Measurements from ENCODE around the gene ADIPOR2. TPM values are rescaled to one million over a fixed set of nuclear protein-coding genes. Genes with fewer than 3 reads are reported as not detected.
"Not testable (repeated sequence)": the region's sequence is repeated elsewhere in the genome, so short reads cannot be mapped to it uniquely, and the experiment has no call there.

ADIPOR2 gene
- total and polyA plus RNA-seq, 5 donors from 2014 or later, result 1.8 to 26.3 (median 2.6) TPM

GRCh38 chr12:1710870-1711269 lies 20.0 kb downstream of the ADIPOR2 start:
- H3K27me3 Mint-ChIP-seq; H3K9me3 ChIP-seq (ENCODE audit: control insufficient read depth in 2 of 2, low read length in 2 of 2); H3K36me3 ChIP-seq (ENCODE audit: control insufficient read depth, insufficient read depth, low read length); H3K9me3 Mint-ChIP-seq; H3K27me3 ChIP-seq (ENCODE audit: control insufficient read depth, insufficient read depth, low read length); DNase-seq; H3K27ac ChIP-seq (ENCODE audit: insufficient read depth, low read length, poor library complexity, severe bottlenecking); H3K4me3 ChIP-seq (ENCODE audit: low read depth, low read length); ATAC-seq (ENCODE audit: low read depth in 2 of 2): not testable (repeated sequence)
- Mint-ChIP-seq H3K27ac (peak overlapping the region in 1 of 3 donors; percentile 73), H3K4me1 (peaks cover 29 to 80% (median 38%) of the 10 kb centered on the region in 4 donors), H3K4me3 (peak overlapping the region in 2 of 4 donors; percentile 33 to 74), H3K36me3 (peaks cover 22% of the 10 kb centered on the region)
- peaks cover 13% of the 10 kb centered on the region for H3K4me1 ChIP-seq (ENCODE audit: control insufficient read depth, insufficient read depth, low read length, poor library complexity, severe bottlenecking)

- H3K27me3 Mint-ChIP-seq; H3K4me1 ChIP-seq (ENCODE audit: control insufficient read depth, insufficient read depth, low read length, poor library complexity, severe bottlenecking); H3K27me3 ChIP-seq (ENCODE audit: control insufficient read depth, insufficient read depth, low read length); DNase-seq; H3K4me3 ChIP-seq (ENCODE audit: low read depth, low read length); H3K4me3 Mint-ChIP-seq; H3K9me3 Mint-ChIP-seq; H3K27ac ChIP-seq (ENCODE audit: insufficient read depth, low read length, poor library complexity, severe bottlenecking); H3K9me3 ChIP-seq (ENCODE audit: control insufficient read depth in 2 of 2, low read length in 2 of 2); H3K36me3 ChIP-seq (ENCODE audit: control insufficient read depth, insufficient read depth, low read length); ATAC-seq (ENCODE audit: low read depth in 2 of 2): not testable (repeated sequence)
- H3K27ac Mint-ChIP-seq, result peak overlapping the region in 2 of 3 donors; percentile 25 to 73
- peaks cover 21% of the 10 kb centered on the region for H3K36me3 Mint-ChIP-seq
- H3K4me1 Mint-ChIP-seq, result peaks cover 22 to 79% (median 37%) of the 10 kb centered on the region in 4 donors
These were observed 20.8 kb downstream of the ADIPOR2 start for GRCh38 chr12:1711536-1712211.

- Mint-ChIP-seq H3K4me1 (peaks cover 17 to 79% (median 34%) of the 10 kb centered on the region in 4 donors), H3K27ac (peak overlapping the region in 1 of 3 donors; percentile 25), H3K36me3 (peaks cover 21% of the 10 kb centered on the region)
- ATAC-seq (ENCODE audit: low read depth in 2 of 2); H3K27ac ChIP-seq (ENCODE audit: insufficient read depth, low read length, poor library complexity, severe bottlenecking); H3K4me3 Mint-ChIP-seq; H3K36me3 ChIP-seq (ENCODE audit: control insufficient read depth, insufficient read depth, low read length); H3K27me3 ChIP-seq (ENCODE audit: control insufficient read depth, insufficient read depth, low read length); H3K4me1 ChIP-seq (ENCODE audit: control insufficient read depth, insufficient read depth, low read length, poor library complexity, severe bottlenecking); H3K9me3 Mint-ChIP-seq; H3K4me3 ChIP-seq (ENCODE audit: low read depth, low read length); H3K27me3 Mint-ChIP-seq; H3K9me3 ChIP-seq (ENCODE audit: control insufficient read depth in 2 of 2, low read length in 2 of 2); DNase-seq: not testable (repeated sequence)
These were observed 21.4 kb downstream of the ADIPOR2 start for GRCh38 chr12:1712305-1712704.

GRCh38 chr12:1712852-1713251 lies 22.0 kb downstream of the ADIPOR2 start:
- H3K36me3 Mint-ChIP-seq, result peaks cover 21% of the 10 kb centered on the region
- not testable (repeated sequence) for H3K27ac Mint-ChIP-seq; H3K4me1 ChIP-seq (ENCODE audit: control insufficient read depth, insufficient read depth, low read length, poor library complexity, severe bottlenecking); DNase-seq; H3K4me3 ChIP-seq (ENCODE audit: low read depth, low read length); H3K27me3 ChIP-seq (ENCODE audit: control insufficient read depth, insufficient read depth, low read length); H3K9me3 Mint-ChIP-seq; H3K9me3 ChIP-seq (ENCODE audit: control insufficient read depth in 2 of 2, low read length in 2 of 2); ATAC-seq (ENCODE audit: low read depth in 2 of 2); H3K4me3 Mint-ChIP-seq; H3K36me3 ChIP-seq (ENCODE audit: control insufficient read depth, insufficient read depth, low read length); H3K27me3 Mint-ChIP-seq; H3K27ac ChIP-seq (ENCODE audit: insufficient read depth, low read length, poor library complexity, severe bottlenecking)
- H3K4me1 Mint-ChIP-seq, result peaks cover 17 to 78% (median 33%) of the 10 kb centered on the region in 4 donors

- Mint-ChIP-seq H3K4me1 (peaks cover 17 to 74% (median 32%) of the 10 kb centered on the region in 4 donors), H3K36me3 (peaks cover 21% of the 10 kb centered on the region)
- not testable (repeated sequence) for H3K9me3 ChIP-seq (ENCODE audit: control insufficient read depth in 2 of 2, low read length in 2 of 2); H3K4me3 ChIP-seq (ENCODE audit: low read depth, low read length); H3K4me1 ChIP-seq (ENCODE audit: control insufficient read depth, insufficient read depth, low read length, poor library complexity, severe bottlenecking); H3K27me3 Mint-ChIP-seq; ATAC-seq (ENCODE audit: low read depth in 2 of 2); H3K27me3 ChIP-seq (ENCODE audit: control insufficient read depth, insufficient read depth, low read length); H3K9me3 Mint-ChIP-seq; H3K36me3 ChIP-seq (ENCODE audit: control insufficient read depth, insufficient read depth, low read length); DNase-seq; H3K4me3 Mint-ChIP-seq; H3K27ac Mint-ChIP-seq; H3K27ac ChIP-seq (ENCODE audit: insufficient read depth, low read length, poor library complexity, severe bottlenecking)
These were observed 23.0 kb downstream of the ADIPOR2 start for GRCh38 chr12:1713783-1714348.

GRCh38 chr12:1715459-1715858 lies 24.6 kb downstream of the ADIPOR2 start:
- H3K4me3 Mint-ChIP-seq; H3K27me3 ChIP-seq (ENCODE audit: control insufficient read depth, insufficient read depth, low read length); H3K4me3 ChIP-seq (ENCODE audit: low read depth, low read length); DNase-seq; H3K4me1 ChIP-seq (ENCODE audit: control insufficient read depth, insufficient read depth, low read length, poor library complexity, severe bottlenecking); H3K27me3 Mint-ChIP-seq; H3K9me3 Mint-ChIP-seq; H3K36me3 ChIP-seq (ENCODE audit: control insufficient read depth, insufficient read depth, low read length); H3K9me3 ChIP-seq (ENCODE audit: control insufficient read depth in 2 of 2, low read length in 2 of 2); ATAC-seq (ENCODE audit: low read depth in 2 of 2); H3K27ac ChIP-seq (ENCODE audit: insufficient read depth, low read length, poor library complexity, severe bottlenecking): not testable (repeated sequence)
- Mint-ChIP-seq H3K36me3 (peaks cover 21% of the 10 kb centered on the region), H3K27ac (peak overlapping the region in 1 of 3 donors; percentile 15), H3K4me1 (peaks cover 11 to 77% (median 36%) of the 10 kb centered on the region in 4 donors)

- DNase-seq (no peak), ATAC-seq (ENCODE audit: low read depth in 2 of 2) (no peak)
- H3K27ac Mint-ChIP-seq, result peak overlapping the region in 1 of 3 donors; percentile 15
- H3K27me3 ChIP-seq (ENCODE audit: control insufficient read depth, insufficient read depth, low read length), result no peaks in the 10 kb centered on the region
- peaks cover 0 to 5% (median 2%) of the 10 kb centered on the region in 7 donors for H3K9me3 Mint-ChIP-seq
- H3K9me3 ChIP-seq (ENCODE audit: control insufficient read depth in 2 of 2, low read length in 2 of 2), result peaks cover 0 to 6% of the 10 kb centered on the region in 2 experiments
- H3K4me1 Mint-ChIP-seq, result peaks cover 14 to 73% (median 31%) of the 10 kb centered on the region in 4 donors
- H3K4me1 ChIP-seq (ENCODE audit: control insufficient read depth, insufficient read depth, low read length, poor library complexity, severe bottlenecking), result no peaks in the 10 kb centered on the region
- H3K27me3 Mint-ChIP-seq, result no peaks in the 10 kb centered on the region
- no peak overlapping the region for H3K27ac ChIP-seq (ENCODE audit: insufficient read depth, low read length, poor library complexity, severe bottlenecking)
- H3K36me3 Mint-ChIP-seq, result peaks cover 21% of the 10 kb centered on the region
- H3K4me3 Mint-ChIP-seq, result no peak overlapping the region
- no peak overlapping the region for H3K4me3 ChIP-seq (ENCODE audit: low read depth, low read length)
- peaks cover 6% of the 10 kb centered on the region for H3K36me3 ChIP-seq (ENCODE audit: control insufficient read depth, insufficient read depth, low read length)
These were observed 25.5 kb downstream of the ADIPOR2 start for GRCh38 chr12:1716215-1716862.

Measured in CD4-positive, CD25-positive, alpha-beta regulatory T cell (primary cell).